ENCODE results near the gene SLC4A2.

SLC4A2 gene

DNA sequence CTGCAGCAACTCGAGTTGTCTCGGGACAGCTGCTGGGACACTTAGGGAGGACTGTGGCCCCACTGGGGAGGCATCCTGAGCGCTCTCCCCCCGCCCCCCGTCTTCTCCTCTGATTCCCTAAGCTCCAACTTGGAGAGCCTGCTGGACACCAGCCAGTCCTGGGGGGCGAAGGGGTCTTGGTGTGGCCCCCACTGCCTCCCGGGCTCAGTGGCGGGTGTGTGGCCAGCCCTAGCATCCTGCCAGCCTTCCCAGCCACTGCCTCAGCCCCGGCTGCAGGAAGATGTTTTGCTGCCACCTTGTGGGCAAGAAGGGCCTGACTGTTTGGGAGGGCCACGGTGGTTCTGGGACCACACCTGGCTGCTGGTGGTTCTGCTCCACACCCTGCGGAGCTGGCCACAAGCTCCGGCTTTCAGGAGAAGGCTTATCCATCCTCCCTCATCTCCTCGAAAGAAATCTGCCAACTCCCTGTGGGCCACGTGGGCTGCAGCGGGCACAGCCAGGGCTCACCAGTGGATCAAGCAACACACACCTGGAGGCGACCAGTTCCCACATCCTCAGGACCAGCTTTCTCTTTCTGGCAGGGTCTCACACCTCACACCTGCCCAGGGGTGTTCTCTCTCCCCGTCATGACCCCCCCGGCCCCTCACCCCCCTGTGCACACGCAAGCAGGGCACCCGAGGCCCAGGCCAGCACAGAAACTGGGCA, 51.7 kb downstream of the SLC4A2 start (continued):
- TF ChIP-seq, protein P1, sequence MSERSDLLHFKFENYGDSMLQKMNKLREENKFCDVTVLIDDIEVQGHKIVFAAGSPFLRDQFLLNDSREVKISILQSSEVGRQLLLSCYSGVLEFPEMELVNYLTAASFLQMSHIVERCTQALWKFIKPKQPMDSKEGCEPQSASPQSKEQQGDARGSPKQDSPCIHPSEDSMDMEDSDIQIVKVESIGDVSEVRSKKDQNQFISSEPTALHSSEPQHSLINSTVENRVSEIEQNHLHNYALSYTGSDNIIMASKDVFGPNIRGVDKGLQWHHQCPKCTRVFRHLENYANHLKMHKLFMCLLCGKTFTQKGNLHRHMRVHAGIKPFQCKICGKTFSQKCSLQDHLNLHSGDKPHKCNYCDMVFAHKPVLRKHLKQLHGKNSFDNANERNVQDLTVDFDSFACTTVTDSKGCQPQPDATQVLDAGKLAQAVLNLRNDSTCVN (tag by site-specific recombination; optimal IDR thresholded peaks at IDR 0.05) = peak; percentile 13
- TF ChIP-seq GLIS2 (tag by site-specific recombination; IDR thresholded peaks at IDR 0.05) (peak; percentile 93), OVOL3 (tag by site-specific recombination; IDR thresholded peaks at IDR 0.05) (no peak), ZNF341 (tag by site-specific recombination; IDR thresholded peaks at IDR 0.05; ENCODE audit: low read depth) (peak; percentile 55; the same call in 1 of the 2 replicates), ZNF354C (tag by site-specific recombination; IDR thresholded peaks at IDR 0.05; ENCODE audit: borderline replicate concordance, low read depth) (no peak), WT1 (tag by site-specific recombination; IDR thresholded peaks at IDR 0.05) (no peak), ZNF223 (tag by site-specific recombination; IDR thresholded peaks at IDR 0.05) (no peak), TRIM28 (IDR thresholded peaks at IDR 0.05; ENCODE audit: borderline replicate concordance, low read length) (no peak), SP3 (tag by site-specific recombination; IDR thresholded peaks at IDR 0.05) (no peak), ZNF302 (tag by site-specific recombination; IDR thresholded peaks at IDR 0.05; ENCODE audit: low read depth) (no peak), ZBTB7A (tag by site-specific recombination; IDR thresholded peaks at IDR 0.05; ENCODE audit: low read depth) (no peak), FEZF1 (tag by site-specific recombination; IDR thresholded peaks at IDR 0.05) (no peak), HOXA7 (CRISPR knock-in tag; IDR thresholded peaks at IDR 0.05; ENCODE audit: borderline replicate concordance) (no peak), ZBTB17 (tag by site-specific recombination; IDR thresholded peaks at IDR 0.05) (no peak), GFI1B (tag by site-specific recombination; IDR thresholded peaks at IDR 0.05) (no peak), ZNF19 (tag by site-specific recombination; IDR thresholded peaks at IDR 0.05; ENCODE audit: low read depth) (no peak), ZXDB (tag by site-specific recombination; IDR thresholded peaks at IDR 0.05) (no peak), ZSCAN16 (tag by site-specific recombination; IDR thresholded peaks at IDR 0.05) (no peak), ZNF426 (tag by site-specific recombination; IDR thresholded peaks at IDR 0.05) (no peak), ZNF843 (tag by site-specific recombination; IDR thresholded peaks at IDR 0.05) (no peak), ZNF214 (tag by site-specific recombination; IDR thresholded peaks at IDR 0.05; ENCODE audit: borderline replicate concordance) (no peak), ZFP37 (tag by site-specific recombination; IDR thresholded peaks at IDR 0.05) (0 out of 2 replicates have a peak, but pooled peaks have one; percentile 28), ZNF585B (tag by site-specific recombination; IDR thresholded peaks at IDR 0.05) (no peak), ZNF623 (tag by site-specific recombination; IDR thresholded peaks at IDR 0.05) (no peak), BCL11B (tag by site-specific recombination; IDR thresholded peaks at IDR 0.05; ENCODE audit: low read depth) (no peak), ZNF629 (tag by site-specific recombination; IDR thresholded peaks at IDR 0.05) (0 out of 2 replicates have a peak, but pooled peaks have one; percentile 23), SP7 (tag by site-specific recombination; IDR thresholded peaks at IDR 0.05) (0 out of 2 replicates have a peak, but pooled peaks have one; percentile 24), ZNF112 (tag by site-specific recombination; IDR thresholded peaks at IDR 0.05) (no peak)
- TF ChIP-seq, protein P2, sequence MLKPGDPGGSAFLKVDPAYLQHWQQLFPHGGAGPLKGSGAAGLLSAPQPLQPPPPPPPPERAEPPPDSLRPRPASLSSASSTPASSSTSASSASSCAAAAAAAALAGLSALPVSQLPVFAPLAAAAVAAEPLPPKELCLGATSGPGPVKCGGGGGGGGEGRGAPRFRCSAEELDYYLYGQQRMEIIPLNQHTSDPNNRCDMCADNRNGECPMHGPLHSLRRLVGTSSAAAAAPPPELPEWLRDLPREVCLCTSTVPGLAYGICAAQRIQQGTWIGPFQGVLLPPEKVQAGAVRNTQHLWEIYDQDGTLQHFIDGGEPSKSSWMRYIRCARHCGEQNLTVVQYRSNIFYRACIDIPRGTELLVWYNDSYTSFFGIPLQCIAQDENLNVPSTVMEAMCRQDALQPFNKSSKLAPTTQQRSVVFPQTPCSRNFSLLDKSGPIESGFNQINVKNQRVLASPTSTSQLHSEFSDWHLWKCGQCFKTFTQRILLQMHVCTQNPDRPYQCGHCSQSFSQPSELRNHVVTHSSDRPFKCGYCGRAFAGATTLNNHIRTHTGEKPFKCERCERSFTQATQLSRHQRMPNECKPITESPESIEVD (tag by site-specific recombination; IDR thresholded peaks at IDR 0.05) = no peak
- TF ChIP-seq, protein P3, sequence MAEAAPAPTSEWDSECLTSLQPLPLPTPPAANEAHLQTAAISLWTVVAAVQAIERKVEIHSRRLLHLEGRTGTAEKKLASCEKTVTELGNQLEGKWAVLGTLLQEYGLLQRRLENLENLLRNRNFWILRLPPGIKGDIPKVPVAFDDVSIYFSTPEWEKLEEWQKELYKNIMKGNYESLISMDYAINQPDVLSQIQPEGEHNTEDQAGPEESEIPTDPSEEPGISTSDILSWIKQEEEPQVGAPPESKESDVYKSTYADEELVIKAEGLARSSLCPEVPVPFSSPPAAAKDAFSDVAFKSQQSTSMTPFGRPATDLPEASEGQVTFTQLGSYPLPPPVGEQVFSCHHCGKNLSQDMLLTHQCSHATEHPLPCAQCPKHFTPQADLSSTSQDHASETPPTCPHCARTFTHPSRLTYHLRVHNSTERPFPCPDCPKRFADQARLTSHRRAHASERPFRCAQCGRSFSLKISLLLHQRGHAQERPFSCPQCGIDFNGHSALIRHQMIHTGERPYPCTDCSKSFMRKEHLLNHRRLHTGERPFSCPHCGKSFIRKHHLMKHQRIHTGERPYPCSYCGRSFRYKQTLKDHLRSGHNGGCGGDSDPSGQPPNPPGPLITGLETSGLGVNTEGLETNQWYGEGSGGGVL (tag by site-specific recombination; IDR thresholded peaks at IDR 0.05) = no peak
- TF ChIP-seq, protein P4, sequence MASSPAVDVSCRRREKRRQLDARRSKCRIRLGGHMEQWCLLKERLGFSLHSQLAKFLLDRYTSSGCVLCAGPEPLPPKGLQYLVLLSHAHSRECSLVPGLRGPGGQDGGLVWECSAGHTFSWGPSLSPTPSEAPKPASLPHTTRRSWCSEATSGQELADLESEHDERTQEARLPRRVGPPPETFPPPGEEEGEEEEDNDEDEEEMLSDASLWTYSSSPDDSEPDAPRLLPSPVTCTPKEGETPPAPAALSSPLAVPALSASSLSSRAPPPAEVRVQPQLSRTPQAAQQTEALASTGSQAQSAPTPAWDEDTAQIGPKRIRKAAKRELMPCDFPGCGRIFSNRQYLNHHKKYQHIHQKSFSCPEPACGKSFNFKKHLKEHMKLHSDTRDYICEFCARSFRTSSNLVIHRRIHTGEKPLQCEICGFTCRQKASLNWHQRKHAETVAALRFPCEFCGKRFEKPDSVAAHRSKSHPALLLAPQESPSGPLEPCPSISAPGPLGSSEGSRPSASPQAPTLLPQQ (tag by site-specific recombination; IDR thresholded peaks at IDR 0.05) = no peak
- TF ChIP-seq, protein P5, sequence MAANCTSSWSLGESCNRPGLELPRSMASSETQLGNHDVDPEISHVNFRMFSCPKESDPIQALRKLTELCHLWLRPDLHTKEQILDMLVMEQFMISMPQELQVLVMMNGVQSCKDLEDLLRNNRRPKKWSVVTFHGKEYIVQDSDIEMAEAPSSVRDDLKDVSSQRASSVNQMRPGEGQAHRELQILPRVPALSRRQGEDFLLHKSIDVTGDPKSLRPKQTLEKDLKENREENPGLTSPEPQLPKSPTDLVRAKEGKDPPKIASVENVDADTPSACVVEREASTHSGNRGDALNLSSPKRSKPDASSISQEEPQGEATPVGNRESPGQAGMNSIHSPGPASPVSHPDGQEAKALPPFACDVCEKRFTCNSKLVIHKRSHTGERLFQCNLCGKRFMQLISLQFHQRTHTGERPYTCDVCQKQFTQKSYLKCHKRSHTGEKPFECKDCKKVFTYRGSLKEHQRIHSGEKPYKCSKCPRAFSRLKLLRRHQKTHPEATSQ (tag by site-specific recombination; IDR thresholded peaks at IDR 0.05) = no peak
- TF ChIP-seq, protein P6, sequence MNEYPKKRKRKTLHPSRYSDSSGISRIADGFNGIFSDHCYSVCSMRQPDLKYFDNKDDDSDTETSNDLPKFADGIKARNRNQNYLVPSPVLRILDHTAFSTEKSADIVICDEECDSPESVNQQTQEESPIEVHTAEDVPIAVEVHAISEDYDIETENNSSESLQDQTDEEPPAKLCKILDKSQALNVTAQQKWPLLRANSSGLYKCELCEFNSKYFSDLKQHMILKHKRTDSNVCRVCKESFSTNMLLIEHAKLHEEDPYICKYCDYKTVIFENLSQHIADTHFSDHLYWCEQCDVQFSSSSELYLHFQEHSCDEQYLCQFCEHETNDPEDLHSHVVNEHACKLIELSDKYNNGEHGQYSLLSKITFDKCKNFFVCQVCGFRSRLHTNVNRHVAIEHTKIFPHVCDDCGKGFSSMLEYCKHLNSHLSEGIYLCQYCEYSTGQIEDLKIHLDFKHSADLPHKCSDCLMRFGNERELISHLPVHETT (tag by site-specific recombination; IDR thresholded peaks at IDR 0.05) = 0 out of 2 replicates have a peak, but pooled peaks have one; percentile 19
